ENCODE data around the gene LRMDA.

Gene LRMDA

DNA sequence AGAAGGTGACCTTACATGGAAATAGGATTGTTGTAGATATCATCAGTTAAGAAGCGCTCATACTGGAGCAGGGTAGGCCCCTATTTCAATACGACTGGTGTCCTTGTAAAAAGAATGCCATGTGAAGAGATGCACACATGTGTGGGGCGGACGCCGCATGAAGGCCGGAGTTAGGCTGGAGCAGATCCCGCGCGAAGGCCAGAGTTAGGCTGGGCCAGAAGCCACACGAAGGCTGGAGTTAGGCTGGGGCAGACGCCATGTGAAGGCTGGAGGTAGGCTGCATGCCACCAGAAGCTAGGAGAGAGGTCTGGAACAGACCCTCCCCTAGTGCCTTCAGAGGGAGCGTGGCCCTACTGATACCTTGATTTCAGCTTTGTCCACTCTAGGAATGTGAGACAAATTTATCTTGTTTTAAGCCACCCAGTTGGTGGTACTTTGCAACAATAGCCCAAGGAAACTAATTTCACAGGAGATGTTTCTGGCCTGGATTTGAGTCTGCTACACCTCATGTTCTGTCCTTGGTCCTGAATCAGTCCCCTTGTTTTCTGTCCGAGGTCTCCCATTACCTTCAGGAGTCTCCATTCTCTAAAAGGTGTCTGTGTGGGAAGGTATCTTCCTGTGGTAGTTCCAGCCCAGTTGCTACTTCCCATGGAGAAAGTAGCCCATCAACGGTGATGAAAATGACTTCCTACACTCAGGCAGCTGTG, 585.8 kb downstream of the LRMDA start:
- Histone ChIP-seq H3K9me3 (replicated peaks in 1 of 11) (no peaks in the 10 kb centered on the region), H3K9ac (no peak overlapping the region), H3K4me3 (no peak overlapping the region), H3K4me1 (no peaks in the 10 kb centered on the region), H4K20me1 (no peaks in the 10 kb centered on the region), H3K27me3 (no peaks in the 10 kb centered on the region), H3K27ac (no peak overlapping the region), H3K4me2 (no peak overlapping the region), H3K36me3 (no peaks in the 10 kb centered on the region)
- TF ChIP-seq Cebpa-rat (IDR thresholded peaks at IDR 0.05), result no peak

DNA sequence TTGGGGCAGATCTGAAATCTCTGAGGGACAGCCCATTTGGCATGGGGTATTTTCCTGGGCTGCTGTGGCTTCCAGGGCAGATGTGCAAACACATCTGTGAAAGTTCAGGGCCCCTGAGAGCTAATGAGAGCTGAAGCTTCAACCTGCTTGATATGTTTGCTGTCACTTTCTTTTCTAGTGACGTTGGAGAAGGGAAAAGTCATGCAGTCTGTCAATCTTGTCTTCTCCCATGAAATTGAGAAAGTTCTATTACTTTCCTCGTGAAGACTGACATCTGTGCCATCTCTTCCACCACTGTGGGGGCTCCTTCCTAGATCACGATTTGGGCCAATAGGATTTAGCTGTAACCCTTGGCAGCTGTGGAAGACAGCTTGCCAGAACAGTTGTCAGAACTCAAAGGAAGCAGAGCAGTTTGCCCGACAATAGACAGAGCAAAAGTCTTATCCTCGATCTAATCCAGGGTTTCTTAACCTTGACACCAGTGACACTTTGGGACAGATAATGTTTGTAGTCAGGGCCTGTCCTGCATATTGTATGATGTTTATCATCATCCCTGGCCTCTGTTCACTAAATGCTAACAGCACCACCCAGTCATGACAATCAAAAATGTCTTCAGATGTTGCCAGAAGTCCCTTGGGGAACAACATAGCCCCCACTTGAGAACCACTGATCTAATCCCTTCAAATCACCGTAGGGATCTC, 586.5 kb downstream of the LRMDA start:
- H3K9ac ChIP-seq, result no peak overlapping the region
- no peak overlapping the region for H3K4me3 ChIP-seq
- H4K20me1 ChIP-seq, result no peaks in the 10 kb centered on the region

DNA sequence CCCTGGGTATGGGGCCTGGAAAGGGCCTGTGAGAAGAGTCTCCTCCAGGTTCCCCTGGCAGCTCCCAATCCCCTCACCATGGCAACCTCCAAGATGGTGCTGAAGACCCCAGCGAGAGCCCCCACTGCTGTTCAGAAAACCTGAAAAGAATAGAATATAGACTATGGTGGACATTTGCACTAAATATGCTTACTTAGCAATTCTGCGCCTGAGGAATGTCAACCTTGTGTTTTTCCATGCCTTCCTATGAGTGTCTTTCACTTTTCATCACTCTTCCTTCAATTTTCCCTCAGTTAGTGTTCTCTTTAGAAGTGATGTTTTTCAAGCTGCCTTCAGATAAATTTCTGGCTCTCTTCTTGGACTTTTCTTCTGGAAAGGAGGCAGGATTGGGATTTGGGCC, 589.2 kb downstream of the LRMDA start:
- TF ChIP-seq Cebpa-rat (IDR thresholded peaks at IDR 0.05), result no peak
- Histone ChIP-seq H3K4me2 (no peak overlapping the region), H3K4me3 (no peak overlapping the region), H3K27ac (no peak overlapping the region), H3K36me3 (no peaks in the 10 kb centered on the region), H3K9me3 (replicated peaks in 1 of 11) (no peaks in the 10 kb centered on the region), H3K4me1 (no peaks in the 10 kb centered on the region), H4K20me1 (no peaks in the 10 kb centered on the region), H3K9ac (no peak overlapping the region), H3K27me3 (no peaks in the 10 kb centered on the region)

More for the DNA sequence above, 586.5 kb downstream of the LRMDA start:
- Histone ChIP-seq H3K36me3 (no peaks in the 10 kb centered on the region), H3K4me1 (no peaks in the 10 kb centered on the region), H3K27me3 (no peaks in the 10 kb centered on the region), H3K4me2 (no peak overlapping the region), H3K27ac (no peak overlapping the region), H3K9me3 (replicated peaks in 1 of 11) (no peaks in the 10 kb centered on the region)
- no peak for TF ChIP-seq Cebpa-rat (IDR thresholded peaks at IDR 0.05)

DNA sequence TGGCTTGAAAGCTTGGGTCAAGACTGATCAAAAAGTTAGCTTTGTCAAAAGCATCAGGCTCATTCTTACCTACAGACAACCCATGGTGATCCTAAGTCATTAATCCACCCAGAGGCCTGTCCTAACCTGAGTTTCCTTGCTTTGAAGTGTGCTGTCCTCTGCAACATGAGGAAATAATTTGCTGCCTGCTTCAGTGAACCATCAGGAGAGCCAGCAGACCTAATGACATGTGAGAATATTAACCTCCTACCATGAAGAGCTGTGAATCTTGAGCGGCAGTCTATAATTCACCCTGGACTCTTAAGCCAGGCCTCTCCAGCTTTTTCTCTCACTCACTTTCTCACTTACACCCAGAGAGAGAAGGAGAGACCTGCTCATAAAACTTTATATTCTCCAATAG, 590.0 kb downstream of the LRMDA start:
- H3K27me3 ChIP-seq, result no peaks in the 10 kb centered on the region
- TF ChIP-seq Cebpa-rat (IDR thresholded peaks at IDR 0.05), result no peak
- no peaks in the 10 kb centered on the region for H3K4me1 ChIP-seq

DNA sequence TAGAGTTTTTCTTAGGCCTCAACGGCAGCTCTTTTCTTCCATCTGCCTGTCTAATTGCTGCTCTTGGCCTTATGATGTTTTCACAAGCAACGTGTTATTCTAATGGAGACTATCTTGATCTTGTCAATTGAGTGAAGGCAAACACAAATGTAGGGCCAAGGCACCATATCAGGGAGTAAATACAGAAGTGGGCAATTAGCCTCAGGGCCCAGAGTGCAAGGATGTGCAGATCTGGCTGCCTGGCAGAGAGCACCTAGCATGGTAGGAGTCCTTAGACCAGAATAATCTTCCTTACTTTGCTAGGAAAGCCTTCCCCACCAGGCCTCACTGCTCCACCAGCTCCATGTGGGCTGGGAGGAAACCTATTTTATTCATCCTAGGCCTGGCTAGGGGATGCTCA, 590.9 kb downstream of the LRMDA start:
- Histone ChIP-seq H3K4me2 (no peak overlapping the region), H3K27me3 (no peaks in the 10 kb centered on the region), H3K27ac (no peak overlapping the region), H3K36me3 (no peaks in the 10 kb centered on the region), H3K4me3 (no peak overlapping the region), H3K9me3 (replicated peaks in 1 of 11) (no peaks in the 10 kb centered on the region), H3K4me1 (no peaks in the 10 kb centered on the region), H4K20me1 (no peaks in the 10 kb centered on the region), H3K9ac (no peak overlapping the region)
- no peak for TF ChIP-seq Cebpa-rat (IDR thresholded peaks at IDR 0.05)

More for the DNA sequence above, 590.0 kb downstream of the LRMDA start:
- no peak overlapping the region for H3K4me2 ChIP-seq
- no peak overlapping the region for H3K27ac ChIP-seq
- no peaks in the 10 kb centered on the region for H4K20me1 ChIP-seq
- no peaks in the 10 kb centered on the region for H3K9me3 ChIP-seq (replicated peaks in 1 of 11)
- no peak overlapping the region for H3K4me3 ChIP-seq
- no peaks in the 10 kb centered on the region for H3K36me3 ChIP-seq
- H3K9ac ChIP-seq, result no peak overlapping the region

DNA sequence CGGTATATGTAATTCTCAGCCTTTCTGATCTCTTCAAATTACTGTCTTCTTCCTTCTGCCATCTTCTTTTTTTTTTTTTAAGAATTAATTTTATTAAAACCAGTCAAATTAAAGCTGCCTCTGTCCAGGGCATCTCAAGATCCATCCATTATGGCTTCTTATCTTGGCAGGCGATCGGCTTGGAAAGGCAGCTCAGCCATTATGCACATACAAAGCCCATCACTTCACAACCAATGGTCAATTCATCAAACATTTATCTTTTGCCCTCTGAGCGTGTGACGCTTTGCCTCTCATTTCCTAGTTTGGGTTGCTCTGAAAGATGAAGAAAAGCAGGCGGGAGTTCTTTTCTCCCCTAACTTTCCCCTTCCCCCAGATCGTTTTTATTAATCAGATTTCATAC, 591.6 kb downstream of the LRMDA start:
- TF ChIP-seq Cebpa-rat (IDR thresholded peaks at IDR 0.05), result no peak
- Histone ChIP-seq H3K4me3 (no peak overlapping the region), H3K9me3 (replicated peaks in 1 of 11) (no peaks in the 10 kb centered on the region), H3K27ac (no peak overlapping the region), H3K9ac (no peak overlapping the region), H4K20me1 (no peaks in the 10 kb centered on the region), H3K27me3 (no peaks in the 10 kb centered on the region), H3K4me1 (no peaks in the 10 kb centered on the region), H3K4me2 (no peak overlapping the region), H3K36me3 (no peaks in the 10 kb centered on the region)

DNA sequence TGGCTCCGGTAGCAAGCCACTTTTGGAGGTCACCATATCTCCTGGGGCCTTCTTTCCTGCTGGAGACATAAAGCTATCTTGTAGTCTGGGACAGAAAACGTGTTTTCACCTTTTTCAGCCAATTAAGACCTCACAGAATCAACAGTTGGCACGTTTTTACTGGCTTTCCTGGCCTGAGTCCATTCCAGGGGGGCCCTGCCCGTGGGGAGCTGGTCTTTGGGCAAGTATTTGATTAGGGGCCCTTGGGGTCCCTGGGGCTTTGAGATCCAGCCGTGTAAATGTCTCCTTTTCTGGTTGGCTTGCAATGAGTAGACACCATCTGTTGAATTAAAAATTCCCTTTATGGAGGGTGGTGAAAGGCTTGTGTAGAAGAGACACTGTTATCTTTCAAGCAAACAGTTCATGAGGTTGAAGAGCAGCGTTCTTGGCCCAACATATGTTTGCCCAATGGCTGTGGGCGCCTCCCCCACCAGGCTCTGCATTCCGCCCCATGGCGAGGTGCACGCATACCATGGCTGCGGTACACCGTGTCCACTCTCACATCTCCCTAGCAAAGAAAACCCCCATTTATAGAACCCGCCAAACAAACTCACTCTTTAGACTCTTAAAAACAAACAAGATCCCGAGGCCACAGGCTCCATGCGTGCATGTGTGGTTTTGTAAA, 593.2 kb downstream of the LRMDA start:
- H3K36me3 ChIP-seq, result no peaks in the 10 kb centered on the region
- H3K27me3 ChIP-seq, result no peaks in the 10 kb centered on the region
- H3K9ac ChIP-seq, result no peak overlapping the region
- H3K4me2 ChIP-seq, result no peak overlapping the region
- no peak for TF ChIP-seq Cebpa-rat (IDR thresholded peaks at IDR 0.05)
- no peak overlapping the region for H3K4me3 ChIP-seq
- no peaks in the 10 kb centered on the region for H4K20me1 ChIP-seq
- H3K27ac ChIP-seq, result no peak overlapping the region
- H3K9me3 ChIP-seq (replicated peaks in 1 of 11), result no peaks in the 10 kb centered on the region
- H3K4me1 ChIP-seq, result no peaks in the 10 kb centered on the region

DNA sequence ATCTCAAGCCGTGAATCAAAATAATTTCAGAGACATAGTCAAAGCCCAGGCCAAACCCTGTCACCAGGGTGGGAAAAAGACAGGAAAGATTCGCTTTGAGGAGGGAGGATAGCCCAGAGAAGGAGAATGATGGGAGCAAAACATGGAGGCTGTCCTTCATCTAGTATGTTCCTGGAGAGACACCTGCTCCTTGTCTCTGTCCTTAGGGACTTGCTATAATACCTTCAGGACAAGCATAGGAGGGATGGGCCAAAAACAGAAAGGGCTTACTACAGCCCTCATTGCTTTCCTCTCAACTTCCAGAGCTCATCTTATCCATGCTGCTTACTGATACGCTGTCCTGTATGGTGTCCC, 593.7 kb downstream of the LRMDA start:
- no peak overlapping the region for H3K4me2 ChIP-seq
- H4K20me1 ChIP-seq, result no peaks in the 10 kb centered on the region
- no peaks in the 10 kb centered on the region for H3K9me3 ChIP-seq (replicated peaks in 1 of 11)
- H3K36me3 ChIP-seq, result no peaks in the 10 kb centered on the region
- TF ChIP-seq Cebpa-rat (IDR thresholded peaks at IDR 0.05), result no peak
- H3K4me1 ChIP-seq, result no peaks in the 10 kb centered on the region
- no peaks in the 10 kb centered on the region for H3K27me3 ChIP-seq
- H3K4me3 ChIP-seq, result no peak overlapping the region
- H3K9ac ChIP-seq, result no peak overlapping the region
- H3K27ac ChIP-seq, result no peak overlapping the region

DNA sequence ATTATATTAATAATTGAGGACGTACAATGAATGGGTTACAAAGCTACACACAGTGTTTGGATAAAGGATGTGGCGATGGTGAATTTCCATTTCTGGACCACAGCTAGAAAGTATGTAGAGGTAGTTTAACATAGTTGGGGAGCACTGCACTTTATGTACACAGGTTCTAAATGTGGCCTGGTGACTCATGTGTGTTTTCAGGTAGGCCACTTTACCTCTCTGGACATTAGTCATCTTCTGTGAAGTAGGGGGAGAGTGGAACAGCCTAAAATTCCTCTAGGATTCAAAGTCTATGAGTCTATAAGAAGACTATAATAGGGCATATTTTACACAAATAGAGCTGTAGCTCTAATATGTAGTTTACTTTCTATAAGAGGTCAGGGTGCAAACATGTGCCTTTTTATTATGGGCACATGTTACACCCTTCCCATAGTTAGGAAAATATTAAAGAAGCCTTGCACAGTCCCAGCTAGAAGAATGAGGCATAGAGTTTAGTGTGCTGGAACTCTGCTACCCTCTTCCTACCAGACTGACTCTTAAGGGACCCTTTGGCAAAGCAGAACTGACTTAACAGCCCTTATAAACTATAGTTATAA, 594.9 kb downstream of the LRMDA start:
- Histone ChIP-seq H3K4me1 (no peaks in the 10 kb centered on the region), H3K36me3 (no peaks in the 10 kb centered on the region), H3K9ac (no peak overlapping the region), H3K27me3 (no peaks in the 10 kb centered on the region), H3K9me3 (replicated peaks in 1 of 11) (no peaks in the 10 kb centered on the region), H3K27ac (no peak overlapping the region), H3K4me2 (no peak overlapping the region), H4K20me1 (no peaks in the 10 kb centered on the region), H3K4me3 (no peak overlapping the region)
- TF ChIP-seq Cebpa-rat (IDR thresholded peaks at IDR 0.05), result no peak

Measured in BLaER1 treated with 17β-estradiol and CSF1 and Interleukin-3, amounts not matched to agents 10 nM and 100 nM (cell line).